IPS-NIHi11 (cell line): ENCODE data around the gene ANKDD1A.

ENCODE experiments used
- DNase-seq: peaks from one replicate; pipeline ENCODE4 v3.0.0; 2012; ENCODE audit warnings: mixed read lengths, low spot score

Gene ANKDD1A

DNA sequence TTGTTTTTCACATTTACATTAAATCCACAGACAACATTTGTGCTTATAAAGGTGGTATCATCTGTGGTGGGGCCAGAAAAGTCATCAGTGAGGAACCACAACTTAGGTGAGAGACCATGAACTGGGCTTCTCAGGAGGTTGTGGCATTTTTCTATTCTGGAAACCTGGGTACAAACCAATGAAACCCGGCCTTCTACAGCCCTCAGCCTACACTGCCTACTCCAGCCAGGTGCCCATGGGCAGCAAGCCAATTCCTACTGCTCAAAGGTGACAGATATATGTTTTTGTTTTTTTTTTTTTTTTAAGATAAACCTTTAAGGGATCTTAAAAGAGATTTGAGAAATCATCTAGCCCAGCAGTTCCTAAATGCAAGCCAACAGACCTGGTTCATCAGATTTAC lies 57.7 kb downstream of the ANKDD1A start:
- no peak for DNase-seq

DNA sequence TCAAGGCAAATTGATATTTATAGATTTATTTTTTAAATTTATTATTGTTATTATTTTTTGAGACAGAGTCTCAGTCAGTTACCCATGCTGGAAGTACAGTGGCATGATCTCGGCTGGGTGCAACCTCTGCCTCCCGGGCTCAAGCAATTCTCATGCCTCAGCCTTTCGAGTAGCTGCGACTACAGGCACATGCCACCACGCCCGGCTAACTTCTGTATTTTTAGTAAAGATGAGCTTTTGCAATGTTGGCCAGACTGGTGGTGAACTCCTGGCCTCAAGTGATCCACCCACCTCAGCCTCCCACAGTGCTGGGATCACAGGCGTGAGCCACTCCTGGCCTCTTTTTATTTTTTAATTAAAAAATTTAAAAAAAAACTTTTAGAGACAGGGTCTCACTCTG lies 59.0 kb downstream of the ANKDD1A start:
- DNase-seq: no peak

DNA sequence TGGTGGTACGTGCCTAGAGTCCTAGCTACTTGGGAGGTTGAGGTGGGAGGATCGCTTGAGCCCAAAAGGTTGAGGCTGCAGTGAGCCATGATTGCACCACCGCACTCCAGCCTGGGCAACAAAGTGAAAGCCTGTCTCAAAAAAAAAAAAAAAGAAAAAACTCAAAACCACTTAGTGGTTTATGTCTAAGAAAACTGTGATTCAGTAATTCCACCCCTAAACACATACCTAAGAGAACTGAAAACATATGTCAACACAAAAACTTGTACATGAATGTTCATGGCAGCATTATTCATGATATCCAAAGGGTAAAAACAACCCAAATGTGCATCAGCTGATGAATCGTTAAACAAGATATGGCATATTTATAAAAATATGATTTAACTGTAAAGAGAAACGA lies 63.7 kb downstream of the ANKDD1A start:
- DNase-seq: no peak

DNA sequence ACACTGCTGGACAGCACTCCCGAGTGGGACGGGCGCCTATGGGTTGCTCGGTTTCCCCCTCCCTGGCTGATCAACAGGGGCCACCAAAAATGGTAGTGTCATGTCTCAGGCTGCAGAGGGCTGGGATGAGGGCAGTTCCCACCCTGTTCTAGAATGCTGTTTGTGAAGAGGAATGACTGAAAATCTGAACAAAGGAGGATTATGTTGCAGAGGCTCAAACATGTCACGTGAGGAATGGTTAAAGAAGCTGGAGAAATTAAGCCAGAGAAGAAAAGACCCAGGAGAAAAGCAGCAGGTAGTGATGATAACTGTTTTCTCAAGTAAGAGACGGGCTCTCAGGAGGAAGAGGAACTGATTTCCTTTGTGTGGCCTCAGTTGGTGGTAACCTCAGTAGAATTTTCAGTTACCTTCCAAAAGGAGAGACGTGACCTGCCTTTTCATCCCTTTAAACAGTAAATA lies 67.6 kb downstream of the ANKDD1A start:
- peak; percentile 48 for DNase-seq

DNA sequence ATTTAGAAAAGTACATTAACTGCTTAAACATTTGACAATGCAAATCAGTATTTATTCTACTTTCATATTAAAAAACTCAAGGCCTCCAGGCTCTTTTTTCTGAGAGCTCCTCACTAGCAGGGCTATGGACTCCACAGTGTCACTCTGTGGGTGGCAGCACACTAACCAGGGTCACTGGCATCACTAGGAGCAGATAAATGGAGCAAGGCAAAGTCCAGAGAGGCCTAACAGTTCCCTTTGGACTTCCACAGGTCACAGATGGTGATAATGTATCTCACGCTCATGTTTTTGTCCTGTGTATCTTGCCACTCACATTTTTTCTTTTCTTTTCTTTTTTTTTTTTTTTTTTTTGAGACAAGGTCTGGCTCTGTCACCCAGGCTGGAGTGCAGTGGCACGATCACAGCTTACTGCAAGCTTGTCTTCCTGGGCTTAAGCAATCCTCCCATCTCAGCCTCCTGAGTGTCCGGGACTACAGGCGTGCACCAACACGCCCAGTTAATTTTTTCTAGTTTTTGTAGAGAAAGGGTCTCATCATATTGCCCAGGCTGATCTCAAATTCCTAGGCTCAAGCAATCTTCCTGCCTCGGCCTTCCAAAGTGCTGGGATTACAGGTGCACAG lies 70.2 kb downstream of the ANKDD1A start:
- DNase-seq: no peak

DNA sequence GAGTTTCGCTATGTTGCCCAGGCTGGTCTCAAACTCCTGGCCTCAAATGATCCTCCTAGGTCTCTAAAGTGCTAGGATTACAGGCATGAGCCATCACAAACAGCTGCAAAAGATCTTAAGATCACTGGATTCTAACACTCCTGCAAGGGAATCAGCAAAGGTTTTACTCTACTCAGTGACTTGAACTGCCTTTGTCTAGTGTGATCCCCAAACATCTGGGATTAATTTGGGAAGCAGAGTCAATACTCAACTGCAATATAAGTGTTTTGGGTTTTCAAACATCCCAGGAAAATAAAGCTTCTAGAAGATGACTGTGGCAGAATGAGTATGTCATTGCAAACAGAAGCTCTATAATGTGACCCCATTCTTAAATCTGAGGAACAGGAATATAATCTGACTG lies 70.8 kb downstream of the ANKDD1A start:
- DNase-seq: no peak

DNA sequence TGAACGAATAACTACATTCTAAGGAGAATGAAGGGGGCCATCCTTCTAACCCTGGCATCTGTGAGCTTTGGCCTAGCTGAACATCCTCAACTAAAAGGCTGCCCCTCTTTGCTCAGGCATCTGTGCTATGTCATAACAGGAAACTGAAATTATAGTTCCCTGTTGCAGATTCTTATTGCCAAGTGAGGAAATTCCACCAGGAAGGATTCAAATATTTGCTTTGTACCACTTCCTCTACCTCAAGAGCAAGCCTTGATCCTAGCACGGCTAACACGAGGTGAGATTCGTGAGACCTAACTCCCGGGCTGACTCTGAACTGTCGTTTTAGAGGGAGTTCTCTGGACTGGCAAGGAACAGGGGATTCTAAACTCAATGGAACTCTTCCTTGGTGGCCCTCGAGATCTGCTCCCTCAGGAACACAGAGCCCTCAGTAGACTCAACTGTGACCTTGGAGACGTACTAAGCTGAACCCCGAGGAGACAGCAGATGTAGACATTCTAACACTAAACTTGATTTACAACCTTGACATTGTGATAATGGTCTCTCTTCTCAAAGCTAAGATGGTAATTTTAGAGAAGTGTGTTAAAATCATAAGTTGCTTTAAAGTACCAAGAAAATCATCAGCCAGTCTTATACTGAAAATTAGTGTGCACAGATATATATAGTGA lies 73.8 kb downstream of the ANKDD1A start:
- no peak for DNase-seq

DNA sequence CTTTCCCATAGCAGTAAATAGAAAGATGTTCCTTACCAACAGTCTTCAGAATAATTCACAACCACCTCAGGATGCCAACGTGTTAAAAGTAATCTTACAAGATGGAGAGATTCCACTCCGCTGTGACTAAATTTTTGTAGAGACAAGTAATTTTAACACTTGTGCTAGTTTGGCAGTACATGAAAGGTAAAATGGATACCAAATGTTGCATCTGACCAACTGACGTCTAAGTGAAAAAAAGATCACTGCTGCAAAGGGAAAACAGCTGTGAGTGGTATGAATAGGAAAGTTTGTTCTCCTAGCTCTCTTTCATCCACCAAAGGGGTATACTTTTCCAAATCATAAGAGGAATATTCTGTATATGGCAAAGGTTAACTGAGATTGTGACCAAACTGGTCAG lies 75.4 kb downstream of the ANKDD1A start:
- DNase-seq: no peak

DNA sequence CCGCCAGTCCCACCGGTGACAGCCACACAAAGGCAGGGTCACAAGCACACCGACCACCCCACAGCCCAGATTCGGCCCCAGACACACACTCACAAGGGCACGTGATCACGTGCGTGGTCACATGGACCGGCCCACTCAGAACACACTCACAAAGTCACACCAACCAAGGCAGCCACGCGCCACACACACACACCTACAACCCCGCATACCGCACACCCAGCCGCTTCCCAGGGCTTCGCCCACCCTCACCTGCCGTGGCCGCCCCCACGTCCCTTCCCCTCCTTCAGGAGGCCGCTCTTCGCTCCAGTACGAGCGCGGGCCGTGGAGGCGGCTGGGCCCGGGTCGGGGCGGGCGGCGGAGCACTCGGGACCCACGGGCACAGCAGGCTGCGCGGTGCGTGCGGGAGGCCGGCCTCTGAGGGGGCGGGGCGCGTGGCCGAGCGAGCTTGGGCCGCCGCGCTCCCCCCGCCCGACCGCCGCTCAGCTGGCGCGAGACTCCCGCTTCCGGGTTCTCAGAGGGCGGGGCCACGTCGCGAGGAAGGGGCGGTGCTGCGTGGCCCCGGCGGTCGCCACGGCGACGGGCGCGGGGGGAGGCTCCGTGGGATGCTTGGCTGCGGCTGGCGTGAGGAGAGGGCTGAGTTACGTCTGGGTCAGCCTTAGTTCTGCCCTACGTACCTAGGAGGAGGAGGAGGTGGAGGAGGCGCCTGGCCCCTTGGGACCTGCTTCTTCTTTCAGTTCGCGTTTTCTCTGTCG lies 77.9 kb downstream of the ANKDD1A start, which contains the start of gene SPG21:
SPG21 (minus strand) TSS at position 499 of the 752 bp plus-strand sequence. CDS start 6,345 bp downstream, outside the sequence.
- DNase-seq: peak; percentile 97

DNA sequence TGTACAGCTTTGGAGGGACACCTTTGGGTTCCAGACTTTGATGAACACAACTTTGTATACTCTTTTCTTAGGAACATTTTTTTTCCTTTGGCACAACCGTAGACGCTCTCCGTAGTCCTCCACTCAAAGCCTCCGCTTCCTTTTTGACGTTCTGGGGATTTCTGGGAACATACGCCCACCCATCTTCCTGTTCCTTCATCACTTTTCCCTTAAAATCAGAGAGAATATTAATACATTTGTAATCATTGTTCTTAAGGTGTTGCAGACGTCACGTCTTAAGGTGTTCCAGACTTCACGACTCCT lies 78.4 kb downstream of the ANKDD1A start:
- DNase-seq: no peak

DNA sequence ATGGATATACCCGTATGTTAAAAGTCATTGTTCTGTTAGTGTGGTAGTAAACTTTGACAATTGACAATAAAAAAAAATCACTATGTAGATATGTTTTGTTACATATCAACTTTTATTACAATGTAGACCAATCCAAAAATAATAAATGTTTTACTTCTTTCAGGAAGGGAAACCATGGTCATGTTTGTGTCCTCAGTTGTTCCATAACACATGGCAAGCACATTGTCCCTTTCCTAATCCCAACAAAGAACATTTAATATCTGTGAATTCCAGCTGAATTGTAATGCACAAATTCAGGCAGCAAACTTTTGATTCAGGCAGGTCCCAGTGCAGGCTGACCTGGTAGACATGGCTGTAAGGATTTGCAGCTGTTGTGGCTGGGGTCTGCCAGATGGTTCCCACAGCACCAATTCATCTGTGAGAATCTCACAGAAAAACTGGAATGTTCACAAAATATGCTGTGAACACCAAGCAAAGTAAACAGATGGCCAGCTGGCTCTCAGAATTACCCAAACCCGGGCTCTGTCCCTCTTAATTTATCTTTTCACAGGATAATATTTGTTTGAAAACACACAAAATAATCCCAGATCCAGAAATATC lies 79.9 kb downstream of the ANKDD1A start:
- DNase-seq: no peak

DNA sequence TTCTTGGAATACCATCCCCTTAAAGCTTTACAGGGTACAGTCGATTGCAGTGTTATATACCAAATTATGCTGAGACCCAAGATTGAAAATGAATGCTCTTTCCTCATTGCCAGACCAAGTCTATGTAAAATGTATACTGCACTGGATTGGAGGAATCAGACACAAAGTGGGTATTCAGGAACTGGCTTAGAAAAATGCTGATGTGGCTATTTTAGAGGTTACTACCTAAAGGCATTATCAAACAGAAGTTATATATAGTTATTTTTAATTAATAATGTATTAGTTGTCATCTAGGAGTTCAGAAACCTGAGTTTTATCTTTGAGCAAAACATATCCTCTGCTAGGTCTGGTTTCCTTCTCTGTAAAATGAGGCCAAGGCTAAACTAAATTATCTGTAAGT lies 81.6 kb downstream of the ANKDD1A start:
- no peak for DNase-seq

DNA sequence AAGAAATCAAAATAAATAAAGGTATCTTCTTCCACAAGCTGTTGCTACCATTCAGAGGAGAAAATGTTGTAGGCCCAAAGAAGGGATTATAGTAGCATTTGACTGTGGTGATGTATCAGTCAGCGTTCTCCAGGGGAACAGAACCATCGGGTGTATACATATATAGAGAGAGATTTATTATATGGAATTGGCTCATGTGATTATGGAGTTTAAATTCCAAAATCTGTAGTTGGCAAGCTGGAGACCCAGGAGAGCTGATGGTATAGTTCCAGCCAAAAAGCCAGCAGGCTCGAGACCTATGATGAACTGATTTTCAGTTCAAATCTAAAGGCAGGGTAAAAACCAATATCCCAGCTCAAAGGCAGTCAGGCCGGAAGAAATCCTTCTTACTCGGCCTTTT lies 85.4 kb downstream of the ANKDD1A start:
- DNase-seq: no peak

DNA sequence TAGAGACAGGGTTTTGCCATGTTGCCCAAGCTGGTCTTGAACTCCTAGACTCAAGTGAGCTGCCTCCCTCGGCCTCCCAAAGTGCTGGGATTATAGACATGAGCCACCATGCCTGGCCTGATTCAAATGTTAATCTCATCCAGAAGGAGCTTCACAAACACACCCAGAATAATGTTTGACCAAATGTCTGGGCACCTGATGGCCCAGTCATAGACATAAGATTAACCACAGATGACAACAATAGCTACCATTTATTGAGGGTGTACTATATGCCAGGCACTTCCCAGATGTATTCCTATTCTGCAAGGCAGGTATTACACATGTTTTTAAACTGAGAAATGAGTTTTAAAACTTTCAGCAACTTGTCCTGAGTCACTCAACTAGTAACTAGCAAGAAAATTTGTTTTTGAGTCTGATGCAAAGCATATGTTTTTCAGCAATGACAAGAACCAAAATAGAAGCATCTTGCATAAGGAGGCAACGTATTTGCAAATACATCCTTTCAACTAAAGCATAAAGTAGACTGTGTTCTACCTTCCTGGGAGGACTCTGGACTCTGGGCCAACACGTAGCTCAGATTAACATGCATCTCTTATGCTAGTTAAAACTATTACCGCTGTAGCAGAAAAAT lies 86.2 kb downstream of the ANKDD1A start:
- DNase-seq: no peak

DNA sequence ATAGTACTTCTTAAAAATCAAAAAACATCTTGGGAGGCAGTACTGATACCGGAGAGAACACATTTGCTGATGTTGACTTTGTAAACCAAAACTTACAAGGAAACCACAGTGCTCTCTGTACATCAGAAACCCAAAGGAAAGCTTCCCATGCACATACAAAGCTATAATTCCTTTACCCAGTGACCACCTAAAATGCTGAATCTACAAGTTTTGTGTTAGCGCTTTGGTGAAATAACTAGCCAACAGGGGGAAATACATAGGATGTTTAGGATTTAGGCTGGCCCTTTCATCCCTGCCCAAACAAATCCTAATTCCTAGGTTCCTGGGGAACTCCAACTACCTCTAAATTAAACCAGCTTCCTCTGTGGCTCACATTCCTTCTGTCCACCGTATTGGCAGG lies 93.3 kb downstream of the ANKDD1A start:
- DNase-seq: no peak

DNA sequence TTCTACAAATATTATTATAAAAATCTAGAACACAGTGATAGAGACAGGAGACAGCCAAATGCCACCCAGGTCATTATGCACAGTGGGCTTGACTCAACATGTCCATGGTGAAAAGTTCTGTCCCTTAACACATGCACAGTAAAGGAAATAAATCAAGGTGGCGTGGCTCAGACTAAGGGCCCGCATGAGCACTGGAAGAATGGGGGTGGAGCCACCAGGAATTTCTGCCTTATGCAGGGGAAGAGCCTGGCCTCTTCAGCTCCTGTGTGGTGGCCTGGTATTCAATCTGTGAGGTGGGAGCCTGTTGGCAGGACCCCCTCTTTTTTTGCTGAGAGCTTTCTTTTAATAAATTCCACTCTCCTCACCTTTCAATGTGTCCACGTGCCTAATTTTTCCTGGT lies 95.2 kb downstream of the ANKDD1A start:
- DNase-seq: no peak
